ENCODE results near the gene PI16. TPM values are rescaled to one million over a fixed set of nuclear protein-coding genes. Genes with fewer than 3 reads are reported as not detected.

The PI16 gene
- total RNA-seq, 1 donor from 2014 or later, result 25.9 TPM

DNA sequence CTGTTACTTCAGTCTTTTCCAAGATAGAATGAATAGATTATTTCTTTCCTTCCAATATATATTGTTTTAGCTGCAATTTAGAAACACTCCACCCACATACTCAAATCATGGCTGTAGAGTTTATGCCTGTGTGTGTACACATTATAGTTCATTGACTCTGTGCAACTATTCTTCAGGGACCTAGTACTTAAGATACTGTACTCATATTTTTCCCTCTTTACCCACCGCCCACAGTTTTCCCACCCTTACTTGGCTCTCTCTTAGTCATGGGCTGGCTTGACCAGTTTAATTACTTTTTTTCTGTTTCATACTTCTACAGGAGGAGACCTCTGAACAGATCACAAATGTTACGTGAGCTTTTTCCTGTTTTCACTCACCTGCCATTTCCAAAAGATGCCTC is 38.4 kb upstream of the PI16 start:
- DNase-seq, result no peak
- H3K27ac ChIP-seq (replicated peaks), result peak overlapping the region; percentile 82
- intact Hi-C loops (cut with micrococcal nuclease), result no loop called here
- H3K4me1 ChIP-seq, result peaks cover 69% of the 10 kb centered on the region
- H3K4me3 ChIP-seq, result no peak overlapping the region
- no peaks in the 10 kb centered on the region for H3K27me3 ChIP-seq (ENCODE audit: low read depth)
- no peaks in the 10 kb centered on the region for H3K9me3 ChIP-seq (replicated peaks)
- peaks cover 76% of the 10 kb centered on the region for H3K36me3 ChIP-seq
- TF ChIP-seq, protein P1, sequence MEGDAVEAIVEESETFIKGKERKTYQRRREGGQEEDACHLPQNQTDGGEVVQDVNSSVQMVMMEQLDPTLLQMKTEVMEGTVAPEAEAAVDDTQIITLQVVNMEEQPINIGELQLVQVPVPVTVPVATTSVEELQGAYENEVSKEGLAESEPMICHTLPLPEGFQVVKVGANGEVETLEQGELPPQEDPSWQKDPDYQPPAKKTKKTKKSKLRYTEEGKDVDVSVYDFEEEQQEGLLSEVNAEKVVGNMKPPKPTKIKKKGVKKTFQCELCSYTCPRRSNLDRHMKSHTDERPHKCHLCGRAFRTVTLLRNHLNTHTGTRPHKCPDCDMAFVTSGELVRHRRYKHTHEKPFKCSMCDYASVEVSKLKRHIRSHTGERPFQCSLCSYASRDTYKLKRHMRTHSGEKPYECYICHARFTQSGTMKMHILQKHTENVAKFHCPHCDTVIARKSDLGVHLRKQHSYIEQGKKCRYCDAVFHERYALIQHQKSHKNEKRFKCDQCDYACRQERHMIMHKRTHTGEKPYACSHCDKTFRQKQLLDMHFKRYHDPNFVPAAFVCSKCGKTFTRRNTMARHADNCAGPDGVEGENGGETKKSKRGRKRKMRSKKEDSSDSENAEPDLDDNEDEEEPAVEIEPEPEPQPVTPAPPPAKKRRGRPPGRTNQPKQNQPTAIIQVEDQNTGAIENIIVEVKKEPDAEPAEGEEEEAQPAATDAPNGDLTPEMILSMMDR (IDR thresholded peaks at IDR 0.05; ENCODE audit: borderline replicate concordance), result no peak

GRCh38 chr6:36917541-36918193 is 36.9 kb upstream of the PI16 start:
- Histone ChIP-seq H3K9me3 (replicated peaks) (no peaks in the 10 kb centered on the region), H3K4me3 (no peak overlapping the region), H3K4me1 (peaks cover 61% of the 10 kb centered on the region), H3K36me3 (peaks cover 82% of the 10 kb centered on the region), H3K27me3 (ENCODE audit: low read depth) (no peaks in the 10 kb centered on the region), H3K27ac (replicated peaks) (peak overlapping the region; percentile 82)
- intact Hi-C loops (cut with micrococcal nuclease), result no loop called here
- peak; percentile 47 for DNase-seq
- TF ChIP-seq, protein P1 (IDR thresholded peaks at IDR 0.05; ENCODE audit: borderline replicate concordance), result no peak

DNA sequence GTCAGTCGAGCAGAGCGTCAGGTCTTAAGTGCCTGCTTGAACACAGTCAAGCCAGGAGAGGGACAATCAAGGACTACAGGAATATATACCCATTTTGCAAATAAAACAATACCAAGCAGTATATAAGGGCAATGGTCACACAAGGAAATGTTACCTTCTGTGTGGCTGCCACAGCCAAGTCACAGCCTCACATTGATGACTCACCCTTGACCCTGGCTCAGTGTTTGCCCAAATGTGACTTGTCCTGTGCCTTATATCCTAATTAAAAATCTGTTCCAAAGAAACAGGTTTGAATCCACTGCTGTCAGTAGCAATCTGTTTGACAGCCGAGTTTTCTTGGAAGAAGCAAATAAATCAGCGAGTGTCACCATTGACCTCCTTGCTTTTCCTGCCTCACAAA is 34.5 kb upstream of the PI16 start:
- H3K9me3 ChIP-seq (replicated peaks), result no peaks in the 10 kb centered on the region
- no peak overlapping the region for H3K4me3 ChIP-seq
- H3K27me3 ChIP-seq (ENCODE audit: low read depth), result no peaks in the 10 kb centered on the region
- TF ChIP-seq, protein P1 (IDR thresholded peaks at IDR 0.05; ENCODE audit: borderline replicate concordance), result no peak
- peak overlapping the region; percentile 82 for H3K27ac ChIP-seq (replicated peaks)
- DNase-seq, result no peak
- peaks cover 49% of the 10 kb centered on the region for H3K4me1 ChIP-seq
- H3K36me3 ChIP-seq, result peaks cover 84% of the 10 kb centered on the region
- intact Hi-C loops (cut with micrococcal nuclease), result no loop called here

- TF ChIP-seq, protein P1 (IDR thresholded peaks at IDR 0.05; ENCODE audit: borderline replicate concordance), result no peak
- H3K27me3 ChIP-seq (ENCODE audit: low read depth), result no peaks in the 10 kb centered on the region
- H3K4me1 ChIP-seq, result peaks cover 47% of the 10 kb centered on the region
- intact Hi-C loops (cut with micrococcal nuclease), result no loop called here
- H3K36me3 ChIP-seq, result peaks cover 84% of the 10 kb centered on the region
- peak overlapping the region; percentile 82 for H3K27ac ChIP-seq (replicated peaks)
- no peak overlapping the region for H3K4me3 ChIP-seq
- no peak for DNase-seq
- no peaks in the 10 kb centered on the region for H3K9me3 ChIP-seq (replicated peaks)
Measured at GRCh38 chr6:36920546-36920945, 34.0 kb upstream of the PI16 start.

- no peak for DNase-seq
- Histone ChIP-seq H3K27ac (replicated peaks) (no peak overlapping the region), H3K4me1 (peaks cover 40% of the 10 kb centered on the region), H3K4me3 (no peak overlapping the region), H3K9me3 (replicated peaks) (no peaks in the 10 kb centered on the region), H3K36me3 (peaks cover 61% of the 10 kb centered on the region), H3K27me3 (ENCODE audit: low read depth) (no peaks in the 10 kb centered on the region)
- TF ChIP-seq, protein P1 (IDR thresholded peaks at IDR 0.05; ENCODE audit: borderline replicate concordance), result no peak
- intact Hi-C loops (cut with micrococcal nuclease), result no loop called here
Measured at GRCh38 chr6:36924131-36924530, 30.4 kb upstream of the PI16 start.
